SK-MEL-5 (cell line): ENCODE measurements around the gene VAMP5. TPM values are rescaled to one million over a fixed set of nuclear protein-coding genes. Genes with fewer than 3 reads are reported as not detected.
"Not testable (repeated sequence)": the region's sequence is repeated elsewhere in the genome, so short reads cannot be mapped to it uniquely, and the experiment has no call there.

Source experiments
- DNase-seq: peaks from one replicate; pipeline ENCODE4 v3.0.0-alpha.2; 2016; ENCODE audit warnings: low read depth, low spot score
- in situ Hi-C: cut with HindIII; loops from 2 replicates; pipeline ENCODE4 v1.10.0; 2016; ENCODE audit warnings: low sequenced_read_pairs, high pct_unique_total_duplicates, low pct_unique_long_range_greater_than_20kb
- total RNA-seq: library from RNA; depleted of rRNA; stranded (reverse); fragments of >200 nt; shearing (Covaris generic); gene quantifications from 2 replicates; pipeline ENCODE4 v1.2.3, GENCODE V29; 2014

Gene VAMP5
- total RNA-seq, 1 experiment from 2014 or later = not detected

- DNase-seq = no peak
- in situ Hi-C loops = no loop called here
Observed at GRCh38 chr2:85594715-85595300, 10.6 kb downstream of the VAMP5 start.

GRCh38 chr2:85595301-85596025, 11.2 kb downstream of the VAMP5 start, which contains the start of gene RNF181:
RNF181 (plus strand) TSS chr2:85595745; CDS start chr2:85595764, 19 bp downstream.
- in situ Hi-C loops = no loop called here
- DNase-seq = peak; percentile 100

GRCh38 chr2:85596026-85596333, 11.7 kb downstream of the VAMP5 start:
- in situ Hi-C loops = no loop called here
- no peak for DNase-seq

- DNase-seq = no peak
- in situ Hi-C loops = no loop called here
Observed at GRCh38 chr2:85596486-85597143, 12.4 kb downstream of the VAMP5 start.

GRCh38 chr2:85597241-85597640, 13.0 kb downstream of the VAMP5 start:
- DNase-seq = no peak
- in situ Hi-C loops = no loop called here

- DNase-seq = no peak
- in situ Hi-C loops = no loop called here
Observed at GRCh38 chr2:85598594-85599340, 14.5 kb downstream of the VAMP5 start.

GRCh38 chr2:85599468-85600234, 15.4 kb downstream of the VAMP5 start:
- no peak for DNase-seq
- in situ Hi-C loops = no loop called here

- in situ Hi-C loops = no loop called here
- DNase-seq = no peak
Observed at GRCh38 chr2:85600235-85600575, 16.0 kb downstream of the VAMP5 start.

- in situ Hi-C loops = no loop called here
Observed at GRCh38 chr2:85600951-85601770, 16.9 kb downstream of the VAMP5 start.

GRCh38 chr2:85601771-85602475, 17.7 kb downstream of the VAMP5 start:
- peak; percentile 58 for DNase-seq
- in situ Hi-C loops = no loop called here

More at GRCh38 chr2:85600951-85601770, 16.9 kb downstream of the VAMP5 start:
- DNase-seq = no peak

- in situ Hi-C loops = no loop called here
- peak; percentile 94 for DNase-seq
Observed at GRCh38 chr2:85602476-85603234, 18.4 kb downstream of the VAMP5 start, which contains the start of gene TMEM150A. TMEM150A (minus strand) TSS chr2:85602698; CDS start chr2:85601948, 750 bp downstream.

GRCh38 chr2:85604133-85604444, 19.9 kb downstream of the VAMP5 start:
- DNase-seq, in situ Hi-C loops: not testable (repeated sequence)

GRCh38 chr2:85604568-85605339, 20.5 kb downstream of the VAMP5 start:
- in situ Hi-C loops = no loop called here
- no peak for DNase-seq

GRCh38 chr2:85605406-85606115, 21.3 kb downstream of the VAMP5 start:
- no peak for DNase-seq
- in situ Hi-C loops = no loop called here

- DNase-seq = no peak
- in situ Hi-C loops = no loop called here
Observed at GRCh38 chr2:85606116-85606455, 21.9 kb downstream of the VAMP5 start.
